GM23338 (cell line): ENCODE data around the gene TECPR2. TPM values are rescaled to one million over a fixed set of nuclear protein-coding genes. Genes with fewer than 3 reads are reported as not detected.

ENCODE experiments used
- ATAC-seq: fragments of 200-7000 bp; cut with Tn5 transposase; 3 replicates; pipeline ENCODE4 v1.9.1; 2020
- DNase-seq: peaks from one replicate; pipeline ENCODE4 v3.0.0-alpha.2; 2015; ENCODE audit warnings: low spot score
- H2AFZ ChIP-seq: fragments of 200-600 bp; sonication (generic); 2 replicates; pipeline ENCODE4 v1.8.0; 2016; ENCODE audit warnings: antibody characterized with exemption, mild to moderate bottlenecking, moderate library complexity
- H3F3A ChIP-seq: fragments of 200-600 bp; sonication (generic); replicated peaks from 2 replicates; pipeline ENCODE4 v1.8.0; 2017; ENCODE audit warnings: antibody characterized with exemption, mixed run types, low read depth
- H3K27ac ChIP-seq: fragments of 200-600 bp; sonication (generic); 2 replicates; pipeline ENCODE4 v1.6.1; 2016; ENCODE audit warnings: low read depth
- H3K27me3 ChIP-seq: fragments of 200-600 bp; sonication (generic); 2 replicates; pipeline ENCODE4 v1.8.0; 2016; ENCODE audit warnings: mild to moderate bottlenecking, mixed run types, moderate library complexity; ENCODE audit not compliant: insufficient read depth
- H3K36me3 ChIP-seq: fragments of 200-600 bp; sonication (generic); 2 replicates; pipeline ENCODE4 v1.8.0; 2016; ENCODE audit warnings: mild to moderate bottlenecking; ENCODE audit not compliant: insufficient read depth
- H3K4me1 ChIP-seq: fragments of 200-600 bp; sonication (generic); 2 replicates; pipeline ENCODE4 v1.8.0; 2016; ENCODE audit warnings: mild to moderate bottlenecking, moderate library complexity; ENCODE audit not compliant: insufficient read depth
- H3K4me2 ChIP-seq: fragments of 200-600 bp; sonication (generic); 2 replicates; pipeline ENCODE4 v1.7.1; 2017; ENCODE audit warnings: mixed run types
- H3K4me3 ChIP-seq: fragments of 200-600 bp; sonication (generic); 2 replicates; pipeline ENCODE4 v1.6.1; 2016; ENCODE audit warnings: mixed run types
- H3K79me2 ChIP-seq: fragments of 200-600 bp; sonication (generic); replicated peaks from 2 replicates; pipeline ENCODE4 v1.8.0; 2017; ENCODE audit warnings: mild to moderate bottlenecking; ENCODE audit not compliant: insufficient read depth
- H3K9me2 ChIP-seq: fragments of 200-600 bp; sonication (generic); 2 replicates; pipeline ENCODE4 v1.8.0; 2017; ENCODE audit not compliant: insufficient read depth
- H4K20me1 ChIP-seq: fragments of 200-600 bp; sonication (generic); replicated peaks from 2 replicates; pipeline ENCODE4 v1.8.0; 2017; ENCODE audit warnings: mild to moderate bottlenecking; ENCODE audit not compliant: insufficient read depth
- H3K27ac Mint-ChIP-seq: 2 replicates; pipeline ENCODE4 v1.8.0; 2020; ENCODE audit warnings: inconsistent platforms, mild to moderate bottlenecking, moderate library complexity, mixed read lengths
- H3K27me3 Mint-ChIP-seq: 3 replicates; pipeline ENCODE4 v1.8.0; 2022; ENCODE audit warnings: low read depth, mild to moderate bottlenecking, moderate library complexity, mixed read lengths, inconsistent platforms; ENCODE audit not compliant: insufficient read depth, poor library complexity
- H3K36me3 Mint-ChIP-seq: 3 replicates; pipeline ENCODE4 v1.8.0; 2021; ENCODE audit warnings: low read depth, mild to moderate bottlenecking, inconsistent platforms, moderate library complexity, mixed read lengths
- H3K4me1 Mint-ChIP-seq: 3 replicates; pipeline ENCODE4 v1.8.0; 2020; ENCODE audit warnings: mild to moderate bottlenecking, inconsistent platforms, mixed read lengths
- H3K4me3 Mint-ChIP-seq: 3 replicates; pipeline ENCODE4 v1.8.0; 2021; ENCODE audit warnings: moderate library complexity, mild to moderate bottlenecking, inconsistent platforms, mixed read lengths
- H3K9me3 Mint-ChIP-seq: 3 replicates; pipeline ENCODE4 v1.8.0; 2020; ENCODE audit warnings: moderate library complexity, mild to moderate bottlenecking, inconsistent platforms, mixed read lengths
- CREB1 ChIP-seq: fragments of 250-450 bp; sonication (Bioruptor Pico); IDR thresholded peaks from 2 replicates; pipeline ENCODE4 v1.5.0; 2020; ENCODE audit warnings: low read depth, mild to moderate bottlenecking, moderate library complexity
- EZH2 ChIP-seq: fragments of 200-600 bp; sonication (generic); IDR thresholded peaks from one replicate; pipeline ENCODE4 v1.8.0; 2017; ENCODE audit warnings: antibody characterized with exemption, mild to moderate bottlenecking, low read depth; ENCODE audit not compliant: unreplicated experiment
- EZH2phosphoT487 ChIP-seq: fragments of 200-600 bp; sonication (generic); IDR thresholded peaks from one replicate; pipeline ENCODE4 v1.8.1; 2018; ENCODE audit warnings: antibody characterized with exemption; ENCODE audit not compliant: unreplicated experiment
- JUNB ChIP-seq: IDR thresholded peaks from one replicate; pipeline ENCODE4 v1.6.1; 2016; ENCODE audit warnings: antibody characterized with exemption; ENCODE audit not compliant: unreplicated experiment
- NANOG ChIP-seq: IDR thresholded peaks from 2 replicates; pipeline ENCODE4 v1.6.1; 2016; ENCODE audit warnings: antibody characterized with exemption, borderline replicate concordance
- POLR2AphosphoS5 ChIP-seq: IDR thresholded peaks from 2 replicates; pipeline ENCODE4 v1.6.1; 2016; ENCODE audit warnings: antibody characterized with exemption, low read depth
- STAT1 ChIP-seq: IDR thresholded peaks from one replicate; pipeline ENCODE4 v1.6.1; 2016; ENCODE audit warnings: antibody characterized with exemption; ENCODE audit not compliant: unreplicated experiment
- ZNF114 ChIP-seq: fragments of 250-450 bp; sonication (Bioruptor Pico); IDR thresholded peaks from 2 replicates; pipeline ENCODE4 v1.5.0; 2020; ENCODE audit warnings: mild to moderate bottlenecking, moderate library complexity
- ZNF331 ChIP-seq: fragments of 250-450 bp; sonication (Bioruptor Pico); IDR thresholded peaks from 2 replicates; pipeline ENCODE4 v1.5.0; 2020; ENCODE audit warnings: low read depth, mild to moderate bottlenecking, moderate library complexity
- polyA plus RNA-seq: library from polyadenylated mRNA; unstranded; fragments of >200 nt; fragmentation: Nextera tagmentation; extraction: Ambion mirVana; gene quantifications from 2 replicates; pipeline ENCODE4 v1.2.1, GENCODE V29; 2016
- total RNA-seq: library from RNA; depleted of rRNA; stranded (reverse); fragments of >200 nt; shearing (Covaris generic); gene quantifications from 2 replicates; pipeline ENCODE4 v1.2.3, GENCODE V29; 2014
- TF ChIP-seq, protein P1 (sequence below): IDR thresholded peaks from 2 replicates; pipeline ENCODE4 v1.6.1; 2016; ENCODE audit warnings: antibody characterized with exemption
- TF ChIP-seq, protein P2 (sequence below): fragments of 250-450 bp; sonication (Bioruptor Pico); IDR thresholded peaks from 2 replicates; pipeline ENCODE4 v1.5.0; 2020; ENCODE audit warnings: mild to moderate bottlenecking, moderate library complexity
- TF ChIP-seq, protein P3 (sequence below): IDR thresholded peaks from one replicate; pipeline ENCODE4 v1.6.1; 2018; ENCODE audit warnings: antibody characterized with exemption; ENCODE audit not compliant: unreplicated experiment

The TECPR2 gene
- total and polyA plus RNA-seq, 2 experiments from 2014 or later, result 4.8 to 20.5 TPM

DNA sequence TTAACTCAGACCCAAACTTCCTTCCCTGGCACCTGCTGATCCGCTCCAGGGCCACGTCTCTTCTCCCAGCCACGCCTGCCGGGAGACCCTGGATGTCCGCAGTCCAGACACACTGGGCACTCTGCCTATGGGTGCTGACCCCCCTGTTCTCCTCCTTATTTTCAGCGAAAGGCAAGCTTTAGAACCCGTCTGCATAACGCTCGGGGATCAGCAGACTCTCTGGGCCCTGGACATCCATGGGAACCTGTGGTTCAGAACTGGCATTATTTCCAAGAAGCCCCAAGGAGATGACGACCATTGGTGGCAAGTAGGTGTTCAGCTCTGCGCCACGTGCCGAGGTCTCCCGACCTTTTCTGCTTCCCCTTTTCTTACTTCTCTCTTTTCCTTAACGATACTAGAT, 82.9 kb downstream of the TECPR2 start (continued):
- TF ChIP-seq, protein P1, sequence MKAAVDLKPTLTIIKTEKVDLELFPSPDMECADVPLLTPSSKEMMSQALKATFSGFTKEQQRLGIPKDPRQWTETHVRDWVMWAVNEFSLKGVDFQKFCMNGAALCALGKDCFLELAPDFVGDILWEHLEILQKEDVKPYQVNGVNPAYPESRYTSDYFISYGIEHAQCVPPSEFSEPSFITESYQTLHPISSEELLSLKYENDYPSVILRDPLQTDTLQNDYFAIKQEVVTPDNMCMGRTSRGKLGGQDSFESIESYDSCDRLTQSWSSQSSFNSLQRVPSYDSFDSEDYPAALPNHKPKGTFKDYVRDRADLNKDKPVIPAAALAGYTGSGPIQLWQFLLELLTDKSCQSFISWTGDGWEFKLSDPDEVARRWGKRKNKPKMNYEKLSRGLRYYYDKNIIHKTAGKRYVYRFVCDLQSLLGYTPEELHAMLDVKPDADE, result no peak
- TF ChIP-seq ZNF331 (CRISPR knock-in tag) (no peak), ZNF114 (no peak), NANOG (no peak), POLR2AphosphoS5 (no peak)

DNA sequence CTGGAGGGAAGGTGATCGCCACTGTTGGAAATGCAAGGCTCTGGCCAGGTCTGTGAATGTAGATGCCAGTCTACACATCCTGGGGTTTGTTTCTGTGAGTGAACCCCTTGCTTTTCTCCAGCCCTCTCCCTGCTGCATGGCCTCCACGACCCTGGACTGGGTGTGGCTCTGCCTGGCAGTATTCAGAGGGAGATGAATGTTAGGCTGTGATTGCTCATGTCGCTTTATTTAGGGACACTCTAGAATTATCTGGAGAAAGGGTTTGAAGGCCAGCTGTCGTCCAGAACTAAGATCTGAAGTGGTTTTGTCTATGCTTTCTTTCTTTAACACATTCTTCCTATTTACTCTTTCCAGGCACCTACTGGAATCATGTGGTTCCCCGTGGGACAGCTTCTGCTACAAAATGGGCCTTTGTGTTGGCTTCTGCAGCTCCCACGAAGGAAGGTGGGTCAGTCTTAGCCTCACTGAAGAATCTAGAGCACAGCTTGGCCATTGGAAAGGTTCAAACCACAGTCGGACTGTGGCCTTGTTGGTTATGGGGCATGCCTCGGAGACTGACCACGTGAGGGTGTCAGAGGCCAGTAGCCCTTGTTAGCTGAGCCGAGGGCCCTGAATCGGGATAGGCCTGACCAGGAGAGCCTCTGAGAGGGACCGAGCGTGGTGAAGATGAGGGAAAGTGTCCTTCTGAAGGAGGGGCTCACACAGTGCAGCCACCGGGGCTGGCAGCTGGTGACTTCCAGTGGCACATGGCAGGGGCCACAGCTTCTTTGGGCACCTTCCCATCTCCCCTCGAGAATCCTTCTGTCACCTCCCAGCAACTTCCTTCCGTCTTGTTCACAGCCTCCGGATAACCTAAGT, 87.7 kb downstream of the TECPR2 start:
- Histone ChIP-seq H3F3A (no peaks in the 10 kb centered on the region), H4K20me1 (no peaks in the 10 kb centered on the region), H3K4me3 (no peak overlapping the region), H3K27me3 (no peaks in the 10 kb centered on the region), H3K27ac (no peak overlapping the region), H3K4me2 (no peak overlapping the region), H3K36me3 (peaks cover 10% of the 10 kb centered on the region; the same call in 1 of the 2 replicates), H3K9me2 (no peaks in the 10 kb centered on the region), H3K4me1 (no peaks in the 10 kb centered on the region), H2AFZ (no peak overlapping the region), H3K79me2 (no peaks in the 10 kb centered on the region)
- H3K27ac Mint-ChIP-seq, result no peak overlapping the region
- no peaks in the 10 kb centered on the region for H3K4me1 Mint-ChIP-seq
- ATAC-seq (no peak), DNase-seq (no peak)
- H3K36me3 Mint-ChIP-seq, result peaks cover 18% of the 10 kb centered on the region; the same call in 2 of the 3 replicates
- no peak overlapping the region for H3K4me3 Mint-ChIP-seq
- no peaks in the 10 kb centered on the region for H3K9me3 Mint-ChIP-seq
- H3K27me3 Mint-ChIP-seq, result no peaks in the 10 kb centered on the region
- TF ChIP-seq JUNB (no peak), EZH2 (no peak), ZNF114 (no peak), POLR2AphosphoS5 (no peak), CREB1 (CRISPR knock-in tag) (no peak), ZNF331 (CRISPR knock-in tag) (no peak), EZH2phosphoT487 (no peak), STAT1 (no peak), NANOG (no peak)
- TF ChIP-seq, protein P1, result no peak
- TF ChIP-seq, protein P2, sequence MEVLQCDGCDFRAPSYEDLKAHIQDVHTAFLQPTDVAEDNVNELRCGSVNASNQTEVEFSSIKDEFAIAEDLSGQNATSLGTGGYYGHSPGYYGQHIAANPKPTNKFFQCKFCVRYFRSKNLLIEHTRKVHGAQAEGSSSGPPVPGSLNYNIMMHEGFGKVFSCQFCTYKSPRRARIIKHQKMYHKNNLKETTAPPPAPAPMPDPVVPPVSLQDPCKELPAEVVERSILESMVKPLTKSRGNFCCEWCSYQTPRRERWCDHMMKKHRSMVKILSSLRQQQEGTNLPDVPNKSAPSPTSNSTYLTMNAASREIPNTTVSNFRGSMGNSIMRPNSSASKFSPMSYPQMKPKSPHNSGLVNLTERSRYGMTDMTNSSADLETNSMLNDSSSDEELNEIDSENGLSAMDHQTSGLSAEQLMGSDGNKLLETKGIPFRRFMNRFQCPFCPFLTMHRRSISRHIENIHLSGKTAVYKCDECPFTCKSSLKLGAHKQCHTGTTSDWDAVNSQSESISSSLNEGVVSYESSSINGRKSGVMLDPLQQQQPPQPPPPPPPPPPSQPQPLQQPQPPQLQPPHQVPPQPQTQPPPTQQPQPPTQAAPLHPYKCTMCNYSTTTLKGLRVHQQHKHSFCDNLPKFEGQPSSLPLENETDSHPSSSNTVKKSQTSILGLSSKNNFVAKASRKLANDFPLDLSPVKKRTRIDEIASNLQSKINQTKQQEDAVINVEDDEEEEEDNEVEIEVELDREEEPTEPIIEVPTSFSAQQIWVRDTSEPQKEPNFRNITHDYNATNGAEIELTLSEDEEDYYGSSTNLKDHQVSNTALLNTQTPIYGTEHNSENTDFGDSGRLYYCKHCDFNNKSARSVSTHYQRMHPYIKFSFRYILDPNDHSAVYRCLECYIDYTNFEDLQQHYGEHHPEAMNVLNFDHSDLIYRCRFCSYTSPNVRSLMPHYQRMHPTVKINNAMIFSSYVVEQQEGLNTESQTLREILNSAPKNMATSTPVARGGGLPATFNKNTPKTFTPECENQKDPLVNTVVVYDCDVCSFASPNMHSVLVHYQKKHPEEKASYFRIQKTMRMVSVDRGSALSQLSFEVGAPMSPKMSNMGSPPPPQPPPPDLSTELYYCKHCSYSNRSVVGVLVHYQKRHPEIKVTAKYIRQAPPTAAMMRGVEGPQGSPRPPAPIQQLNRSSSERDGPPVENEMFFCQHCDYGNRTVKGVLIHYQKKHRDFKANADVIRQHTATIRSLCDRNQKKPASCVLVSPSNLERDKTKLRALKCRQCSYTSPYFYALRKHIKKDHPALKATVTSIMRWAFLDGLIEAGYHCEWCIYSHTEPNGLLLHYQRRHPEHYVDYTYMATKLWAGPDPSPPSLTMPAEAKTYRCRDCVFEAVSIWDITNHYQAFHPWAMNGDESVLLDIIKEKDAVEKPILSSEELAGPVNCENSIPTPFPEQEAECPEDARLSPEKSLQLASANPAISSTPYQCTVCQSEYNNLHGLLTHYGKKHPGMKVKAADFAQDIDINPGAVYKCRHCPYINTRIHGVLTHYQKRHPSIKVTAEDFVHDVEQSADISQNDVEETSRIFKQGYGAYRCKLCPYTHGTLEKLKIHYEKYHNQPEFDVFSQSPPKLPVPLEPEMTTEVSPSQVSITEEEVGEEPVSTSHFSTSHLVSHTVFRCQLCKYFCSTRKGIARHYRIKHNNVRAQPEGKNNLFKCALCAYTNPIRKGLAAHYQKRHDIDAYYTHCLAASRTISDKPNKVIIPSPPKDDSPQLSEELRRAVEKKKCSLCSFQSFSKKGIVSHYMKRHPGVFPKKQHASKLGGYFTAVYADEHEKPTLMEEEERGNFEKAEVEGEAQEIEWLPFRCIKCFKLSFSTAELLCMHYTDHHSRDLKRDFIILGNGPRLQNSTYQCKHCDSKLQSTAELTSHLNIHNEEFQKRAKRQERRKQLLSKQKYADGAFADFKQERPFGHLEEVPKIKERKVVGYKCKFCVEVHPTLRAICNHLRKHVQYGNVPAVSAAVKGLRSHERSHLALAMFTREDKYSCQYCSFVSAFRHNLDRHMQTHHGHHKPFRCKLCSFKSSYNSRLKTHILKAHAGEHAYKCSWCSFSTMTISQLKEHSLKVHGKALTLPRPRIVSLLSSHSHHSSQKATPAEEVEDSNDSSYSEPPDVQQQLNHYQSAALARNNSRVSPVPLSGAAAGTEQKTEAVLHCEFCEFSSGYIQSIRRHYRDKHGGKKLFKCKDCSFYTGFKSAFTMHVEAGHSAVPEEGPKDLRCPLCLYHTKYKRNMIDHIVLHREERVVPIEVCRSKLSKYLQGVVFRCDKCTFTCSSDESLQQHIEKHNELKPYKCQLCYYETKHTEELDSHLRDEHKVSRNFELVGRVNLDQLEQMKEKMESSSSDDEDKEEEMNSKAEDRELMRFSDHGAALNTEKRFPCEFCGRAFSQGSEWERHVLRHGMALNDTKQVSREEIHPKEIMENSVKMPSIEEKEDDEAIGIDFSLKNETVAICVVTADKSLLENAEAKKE (CRISPR knock-in tag), result no peak
- TF ChIP-seq, protein P3, sequence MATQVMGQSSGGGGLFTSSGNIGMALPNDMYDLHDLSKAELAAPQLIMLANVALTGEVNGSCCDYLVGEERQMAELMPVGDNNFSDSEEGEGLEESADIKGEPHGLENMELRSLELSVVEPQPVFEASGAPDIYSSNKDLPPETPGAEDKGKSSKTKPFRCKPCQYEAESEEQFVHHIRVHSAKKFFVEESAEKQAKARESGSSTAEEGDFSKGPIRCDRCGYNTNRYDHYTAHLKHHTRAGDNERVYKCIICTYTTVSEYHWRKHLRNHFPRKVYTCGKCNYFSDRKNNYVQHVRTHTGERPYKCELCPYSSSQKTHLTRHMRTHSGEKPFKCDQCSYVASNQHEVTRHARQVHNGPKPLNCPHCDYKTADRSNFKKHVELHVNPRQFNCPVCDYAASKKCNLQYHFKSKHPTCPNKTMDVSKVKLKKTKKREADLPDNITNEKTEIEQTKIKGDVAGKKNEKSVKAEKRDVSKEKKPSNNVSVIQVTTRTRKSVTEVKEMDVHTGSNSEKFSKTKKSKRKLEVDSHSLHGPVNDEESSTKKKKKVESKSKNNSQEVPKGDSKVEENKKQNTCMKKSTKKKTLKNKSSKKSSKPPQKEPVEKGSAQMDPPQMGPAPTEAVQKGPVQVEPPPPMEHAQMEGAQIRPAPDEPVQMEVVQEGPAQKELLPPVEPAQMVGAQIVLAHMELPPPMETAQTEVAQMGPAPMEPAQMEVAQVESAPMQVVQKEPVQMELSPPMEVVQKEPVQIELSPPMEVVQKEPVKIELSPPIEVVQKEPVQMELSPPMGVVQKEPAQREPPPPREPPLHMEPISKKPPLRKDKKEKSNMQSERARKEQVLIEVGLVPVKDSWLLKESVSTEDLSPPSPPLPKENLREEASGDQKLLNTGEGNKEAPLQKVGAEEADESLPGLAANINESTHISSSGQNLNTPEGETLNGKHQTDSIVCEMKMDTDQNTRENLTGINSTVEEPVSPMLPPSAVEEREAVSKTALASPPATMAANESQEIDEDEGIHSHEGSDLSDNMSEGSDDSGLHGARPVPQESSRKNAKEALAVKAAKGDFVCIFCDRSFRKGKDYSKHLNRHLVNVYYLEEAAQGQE, result no peak
